Measurements from ENCODE around the gene TMEM253. TPM values are rescaled to one million over a fixed set of nuclear protein-coding genes. Genes with fewer than 3 reads are reported as not detected.

TMEM253 gene
- total RNA-seq: 0.63 TPM in 1 of 2 replicates, not detected in the other

- intact Hi-C loops (cut with micrococcal nuclease): loop anchor here (5.0 kb wide), 2 partner anchors 244 to 489 kb away; no protein-coding TSS in a partner anchor
Measured at GRCh38 chr14:21100931-21101330, at the start of gene TMEM253. Gene TMEM253, plus strand, starts transcription at chr14:21101066. Its CDS starts 278 bp downstream, at chr14:21101344.

- intact Hi-C loops (cut with micrococcal nuclease): no loop called here
Measured at GRCh38 chr14:21053184-21054122, 47.4 kb upstream of the TMEM253 start.

GRCh38 chr14:21054123-21054767 lies 46.6 kb upstream of the TMEM253 start:
- intact Hi-C loops (cut with micrococcal nuclease): no loop called here

GRCh38 chr14:21054768-21055145 lies 46.1 kb upstream of the TMEM253 start:
- intact Hi-C loops (cut with micrococcal nuclease): no loop called here

GRCh38 chr14:21055432-21056117 lies 45.3 kb upstream of the TMEM253 start:
- intact Hi-C loops (cut with micrococcal nuclease): no loop called here

GRCh38 chr14:21056520-21057163 lies 44.2 kb upstream of the TMEM253 start:
- intact Hi-C loops (cut with micrococcal nuclease): no loop called here

GRCh38 chr14:21057803-21058675 lies 42.8 kb upstream of the TMEM253 start, which contains the start of gene RNASE8:
Gene RNASE8, plus strand, starts transcription at chr14:21057822. Its CDS starts 71 bp downstream, at chr14:21057893.
- intact Hi-C loops (cut with micrococcal nuclease): no loop called here

GRCh38 chr14:21058903-21059302 lies 42.0 kb upstream of the TMEM253 start:
- intact Hi-C loops (cut with micrococcal nuclease): no loop called here

- intact Hi-C loops (cut with micrococcal nuclease): no loop called here
Measured at GRCh38 chr14:21059842-21060613, 40.8 kb upstream of the TMEM253 start.

GRCh38 chr14:21060614-21061346 lies 40.1 kb upstream of the TMEM253 start:
- intact Hi-C loops (cut with micrococcal nuclease): no loop called here

- intact Hi-C loops (cut with micrococcal nuclease): no loop called here
Measured at GRCh38 chr14:21061347-21061668, 39.6 kb upstream of the TMEM253 start.

GRCh38 chr14:21063479-21063878 lies 37.4 kb upstream of the TMEM253 start:
- intact Hi-C loops (cut with micrococcal nuclease): no loop called here

GRCh38 chr14:21066882-21067502 lies 33.9 kb upstream of the TMEM253 start:
- intact Hi-C loops (cut with micrococcal nuclease): no loop called here

- intact Hi-C loops (cut with micrococcal nuclease): loop anchor here (1.0 kb wide), 2 partner anchors 24 to 39 kb away; no protein-coding TSS in a partner anchor
Measured at GRCh38 chr14:21068521-21069387, 32.1 kb upstream of the TMEM253 start.

GRCh38 chr14:21069388-21070082 lies 31.3 kb upstream of the TMEM253 start:
- intact Hi-C loops (cut with micrococcal nuclease): loop anchor here (5.0 kb wide), 1 partner anchor 47 kb away; no protein-coding TSS in a partner anchor

- intact Hi-C loops (cut with micrococcal nuclease): loop anchor here (5.0 kb wide), 1 partner anchor 48 kb away; no protein-coding TSS in a partner anchor
Measured at GRCh38 chr14:21070083-21070609, 30.7 kb upstream of the TMEM253 start, which contains the start of gene ARHGEF40. Gene ARHGEF40, plus strand, starts transcription at chr14:21070304. Its CDS starts 93 bp downstream, at chr14:21070397.

Data from T-helper 1 cell treated with Interleukin-12 subunit alpha and Interleukin-12 subunit beta and Interleukin-4 antibody, amounts not matched to agents 30 ng/mL and 1 ng/mL, for 36 hours (primary cell).